ENCODE data around the gene MANBA.
A peak's percentile ranks its signal among the peaks of the same experiment; 100 is the strongest.

MANBA gene

DNA sequence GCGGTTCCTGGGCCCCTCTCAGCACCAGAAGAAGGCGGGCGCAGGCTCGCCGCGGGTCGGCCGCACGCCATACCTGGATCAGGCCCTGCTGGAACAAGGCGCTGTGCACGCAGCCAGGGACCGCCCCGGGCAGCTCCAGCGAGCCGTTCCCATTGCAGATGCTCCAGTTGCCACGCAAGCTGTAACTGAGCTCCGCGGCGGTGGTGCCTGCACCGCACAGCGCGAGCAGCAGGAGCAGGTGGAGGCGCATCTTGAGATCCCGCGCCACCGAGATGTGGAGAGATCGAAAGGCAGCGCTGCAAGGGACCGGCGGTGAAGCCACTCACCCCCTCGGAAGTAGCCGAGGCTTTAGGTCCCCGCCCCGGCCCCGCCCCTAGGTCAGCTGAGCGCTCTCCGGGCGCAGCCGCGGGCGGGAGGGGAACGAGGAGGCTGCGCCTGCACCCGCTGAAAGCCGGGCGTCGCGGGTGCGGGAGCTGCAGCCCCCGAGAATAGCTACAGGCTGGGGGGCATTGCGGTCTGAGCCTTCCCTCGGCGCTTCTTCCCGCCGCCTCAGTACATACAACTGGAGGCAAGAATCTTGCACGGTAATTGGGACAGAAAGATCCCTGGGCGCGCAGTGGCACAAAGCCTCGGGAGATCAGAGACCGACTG lies at the start of gene MANBA:
MANBA (minus strand) TSS at position 324 of the 651 bp plus-strand sequence; CDS start at position 250, 74 bp downstream.
- Mint-ChIP-seq H3K9me3 (no peaks in the 10 kb centered on the region), H3K27ac (peak within 1 kb of the TSS; percentile 83), H3K36me3 (ENCODE audit: low read depth) (peaks cover 6% of the 10 kb centered on the region), H3K4me3 (peak within 1 kb of the TSS; percentile 92), H3K27me3 (peaks cover 2% of the 10 kb centered on the region), H3K4me1 (peaks cover 35% of the 10 kb centered on the region)
- DNase-seq: peak; percentile 86
- ATAC-seq: peak; percentile 94

DNA sequence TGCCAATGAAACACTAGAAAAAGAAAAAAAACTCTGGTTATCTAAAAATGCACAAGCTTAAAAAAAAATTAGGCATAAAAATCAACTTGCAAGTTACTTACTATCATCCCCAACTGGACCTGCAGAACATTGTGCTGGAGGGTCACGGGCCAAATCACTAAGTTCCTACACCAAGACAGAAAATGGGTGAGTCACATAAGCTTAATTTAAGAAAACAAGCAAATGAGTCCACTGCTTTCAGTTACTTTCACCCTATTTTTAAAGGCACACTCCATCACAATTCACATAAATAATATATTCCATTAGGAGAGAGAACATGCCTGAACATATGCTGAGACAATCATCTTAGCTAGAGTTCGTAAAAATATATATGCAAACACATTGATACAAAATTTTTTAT lies 48.9 kb upstream of the MANBA start:
- Mint-ChIP-seq H3K27me3 (no peaks in the 10 kb centered on the region), H3K36me3 (ENCODE audit: low read depth) (peaks cover 85% of the 10 kb centered on the region), H3K4me1 (peaks cover 79% of the 10 kb centered on the region), H3K9me3 (no peaks in the 10 kb centered on the region), H3K27ac (peak overlapping the region; percentile 45), H3K4me3 (no peak overlapping the region)
- DNase-seq: no peak
- peak; percentile 33 for ATAC-seq

DNA sequence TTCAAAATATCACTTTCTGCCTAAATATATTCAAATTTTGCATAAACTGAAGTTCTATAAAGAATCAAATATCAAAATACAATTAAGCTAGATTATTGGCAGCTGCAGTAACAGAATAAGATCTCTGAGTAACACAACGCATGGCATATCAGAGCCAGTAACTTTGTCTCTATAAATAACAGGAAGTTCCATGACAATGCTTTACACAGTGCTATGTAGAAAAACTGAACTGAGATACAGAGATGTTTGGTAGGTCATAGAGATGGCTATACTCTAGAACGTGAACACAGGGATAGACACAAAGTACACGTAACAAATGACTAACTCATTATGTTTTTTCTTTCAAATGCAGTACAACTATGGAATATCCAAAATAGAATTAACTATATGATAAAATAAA lies 48.4 kb upstream of the MANBA start:
- Mint-ChIP-seq H3K4me3 (no peak overlapping the region), H3K27me3 (no peaks in the 10 kb centered on the region), H3K4me1 (peaks cover 76% of the 10 kb centered on the region), H3K36me3 (ENCODE audit: low read depth) (peaks cover 85% of the 10 kb centered on the region), H3K27ac (peak overlapping the region; percentile 30), H3K9me3 (no peaks in the 10 kb centered on the region)
- peak; percentile 73 for ATAC-seq
- no peak for DNase-seq

DNA sequence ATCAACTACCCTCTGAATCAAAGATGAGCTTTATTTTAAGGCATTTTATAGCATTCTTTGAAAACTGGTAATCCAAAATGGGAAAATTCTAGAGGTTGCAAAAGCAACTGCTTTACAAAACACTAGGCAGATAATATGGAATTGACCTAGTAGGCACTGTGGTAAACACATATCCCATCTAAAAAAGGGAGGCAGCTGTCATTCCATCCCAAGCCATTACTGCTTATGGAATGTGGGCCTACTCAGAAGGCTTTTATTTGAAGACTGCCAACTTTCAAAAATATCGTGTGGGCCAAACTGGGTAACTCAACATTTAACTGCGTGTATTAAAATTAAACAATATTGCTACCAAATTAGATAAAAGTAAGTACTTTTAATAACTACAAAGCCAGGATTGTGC lies 47.2 kb upstream of the MANBA start:
- Mint-ChIP-seq H3K27ac (peak overlapping the region; percentile 5), H3K36me3 (ENCODE audit: low read depth) (peaks cover 79% of the 10 kb centered on the region), H3K27me3 (no peaks in the 10 kb centered on the region), H3K9me3 (no peaks in the 10 kb centered on the region), H3K4me1 (peaks cover 70% of the 10 kb centered on the region), H3K4me3 (no peak overlapping the region)
- DNase-seq (no peak), ATAC-seq (no peak)

DNA sequence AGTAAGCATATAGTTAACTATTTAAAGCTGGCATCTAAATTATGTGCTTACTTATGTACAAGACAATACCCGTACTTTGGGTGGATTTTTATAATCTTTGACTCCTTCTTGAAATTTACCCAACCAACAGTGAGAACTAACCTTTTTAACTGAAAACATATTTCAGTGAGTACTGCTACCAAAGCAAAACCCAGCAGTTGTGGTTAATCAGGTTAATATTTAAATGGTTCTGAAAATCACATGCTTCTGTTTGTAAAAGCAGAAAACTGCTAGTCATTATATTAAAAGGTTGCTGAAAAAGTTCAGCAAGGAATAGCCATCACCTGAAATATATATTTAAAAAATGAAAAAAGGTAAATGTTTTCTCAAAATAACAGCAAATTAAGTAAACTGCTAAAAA lies 46.6 kb upstream of the MANBA start:
- Mint-ChIP-seq H3K4me3 (no peak overlapping the region), H3K27me3 (no peaks in the 10 kb centered on the region), H3K4me1 (peaks cover 71% of the 10 kb centered on the region), H3K36me3 (ENCODE audit: low read depth) (peaks cover 80% of the 10 kb centered on the region), H3K9me3 (no peaks in the 10 kb centered on the region), H3K27ac (no peak overlapping the region)
- ATAC-seq (no peak), DNase-seq (no peak)

DNA sequence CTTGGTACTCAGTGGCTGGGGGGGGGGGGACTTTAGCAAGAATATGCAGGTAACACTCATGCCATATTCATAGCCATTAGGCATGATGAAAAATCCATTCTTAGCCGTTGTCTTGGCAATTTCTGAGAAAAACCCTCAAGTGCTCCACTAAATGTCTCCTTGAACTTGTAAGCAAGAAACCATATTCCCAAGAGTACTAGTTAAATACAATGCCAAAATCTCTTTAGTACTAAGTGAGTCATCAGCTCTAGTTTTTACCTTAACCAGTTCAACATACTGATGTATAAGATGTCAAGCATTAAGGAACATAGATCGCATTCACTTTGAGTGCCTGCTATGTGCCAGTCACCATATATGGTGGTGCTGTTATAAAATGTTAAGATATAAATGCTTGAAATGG lies 39.0 kb upstream of the MANBA start:
- peaks cover 81% of the 10 kb centered on the region for H3K36me3 Mint-ChIP-seq (ENCODE audit: low read depth)
- ATAC-seq (no peak), DNase-seq (no peak)
- H3K9me3 Mint-ChIP-seq: peaks cover 7% of the 10 kb centered on the region
- H3K27ac Mint-ChIP-seq: no peak overlapping the region
- peaks cover 36% of the 10 kb centered on the region for H3K4me1 Mint-ChIP-seq
- H3K27me3 Mint-ChIP-seq: no peaks in the 10 kb centered on the region
- no peak overlapping the region for H3K4me3 Mint-ChIP-seq

DNA sequence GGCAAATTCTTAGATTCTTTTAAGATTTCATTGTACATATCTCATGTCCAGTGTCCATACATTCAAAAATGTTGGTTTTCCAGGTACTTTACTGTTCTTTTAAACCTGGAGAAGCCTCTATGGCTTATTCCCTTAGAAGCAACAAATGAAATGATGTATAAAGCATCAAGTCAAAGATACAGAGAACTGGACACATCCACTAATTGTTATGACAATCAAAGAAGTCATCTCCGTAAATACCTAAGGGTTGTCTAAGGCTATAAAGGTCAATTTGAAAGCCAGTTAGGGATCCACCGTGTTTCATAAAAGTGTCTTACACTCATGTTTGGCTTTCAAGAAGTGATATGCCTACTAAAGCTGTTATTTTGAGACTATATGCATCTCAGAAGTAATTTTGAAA lies 34.2 kb upstream of the MANBA start:
- peaks cover 26% of the 10 kb centered on the region for H3K4me1 Mint-ChIP-seq
- H3K4me3 Mint-ChIP-seq: no peak overlapping the region
- no peak for ATAC-seq
- H3K9me3 Mint-ChIP-seq: peaks cover 23% of the 10 kb centered on the region
- no peak overlapping the region for H3K27ac Mint-ChIP-seq
- no peak for DNase-seq
- H3K27me3 Mint-ChIP-seq: no peaks in the 10 kb centered on the region
- peaks cover 74% of the 10 kb centered on the region for H3K36me3 Mint-ChIP-seq (ENCODE audit: low read depth)

DNA sequence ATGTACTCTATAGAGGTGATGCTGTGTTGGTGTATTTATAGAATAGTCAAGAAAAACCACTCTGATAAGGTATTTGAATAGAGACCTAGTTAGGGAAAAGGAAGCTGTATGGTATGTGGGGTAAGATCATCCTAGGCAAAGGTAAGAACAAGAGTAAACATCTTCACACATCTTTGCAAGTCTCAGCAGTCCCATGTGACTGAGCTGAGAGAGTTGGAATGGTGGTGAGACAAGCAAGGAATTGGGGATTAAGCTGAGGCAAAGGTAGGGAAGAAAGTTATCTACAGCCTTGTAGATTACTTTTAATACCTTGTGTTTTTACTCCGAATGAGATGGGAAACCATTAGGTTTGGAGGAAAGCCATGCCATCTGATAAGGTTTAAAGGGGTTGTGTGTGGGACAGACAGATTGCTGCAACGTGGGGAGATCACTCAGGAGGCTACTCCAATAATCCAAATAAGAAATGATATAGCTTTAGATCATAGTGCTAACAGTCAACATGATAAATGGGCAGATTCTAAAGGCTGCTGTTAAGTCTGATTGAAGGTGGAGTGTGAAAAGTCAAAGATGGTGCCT lies 31.7 kb upstream of the MANBA start:
- peaks cover 53% of the 10 kb centered on the region for H3K36me3 Mint-ChIP-seq (ENCODE audit: low read depth)
- no peak overlapping the region for H3K27ac Mint-ChIP-seq
- DNase-seq (no peak), ATAC-seq (no peak)
- no peak overlapping the region for H3K4me3 Mint-ChIP-seq
- H3K9me3 Mint-ChIP-seq: peaks cover 25% of the 10 kb centered on the region
- peaks cover 42% of the 10 kb centered on the region for H3K4me1 Mint-ChIP-seq
- no peaks in the 10 kb centered on the region for H3K27me3 Mint-ChIP-seq

DNA sequence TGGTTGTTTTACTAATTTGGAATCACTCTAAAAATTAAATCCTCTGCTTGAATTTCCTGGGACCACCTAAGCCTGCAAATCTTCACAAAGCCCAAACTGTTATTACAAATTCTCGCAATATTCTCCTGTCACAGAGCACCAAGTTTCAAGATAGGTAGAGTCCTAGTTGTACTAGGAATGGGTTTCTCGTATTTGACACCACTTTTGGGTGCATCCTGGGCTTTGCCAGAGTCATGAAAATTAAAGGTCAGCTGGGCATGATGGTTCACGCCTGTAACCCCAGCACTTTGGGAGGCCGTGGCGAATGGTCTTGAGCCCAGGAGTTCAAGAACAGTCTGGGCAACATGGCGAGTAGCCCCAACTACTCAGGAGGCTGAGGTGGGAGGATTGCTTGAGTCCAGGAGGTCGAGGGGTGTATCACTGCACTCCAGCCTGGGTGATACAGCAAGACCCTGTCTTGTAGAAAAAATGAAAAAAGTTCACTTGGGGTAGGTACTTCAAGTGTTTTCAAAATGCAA lies 30.6 kb upstream of the MANBA start:
- H3K36me3 Mint-ChIP-seq (ENCODE audit: low read depth): peaks cover 43% of the 10 kb centered on the region

DNA sequence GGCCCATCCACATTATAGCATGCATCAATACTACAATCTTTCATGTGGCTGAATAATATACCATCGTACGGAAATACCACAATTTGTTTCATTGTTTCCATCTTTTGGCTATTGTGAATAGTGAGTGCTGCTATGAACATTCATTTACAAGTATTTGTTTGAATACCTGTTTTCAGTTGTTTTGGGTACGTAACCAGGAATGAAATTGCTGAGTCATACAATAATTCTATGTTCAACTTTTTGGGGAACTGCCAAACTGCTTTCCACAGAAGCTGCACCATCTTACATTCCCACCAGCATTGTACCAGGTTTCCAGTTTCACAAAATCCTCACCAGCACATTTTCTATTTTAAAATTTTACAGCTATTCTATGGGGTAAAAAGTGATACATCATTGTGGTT lies 28.5 kb upstream of the MANBA start:
- H3K9me3 Mint-ChIP-seq: peaks cover 20% of the 10 kb centered on the region
- peaks cover 36% of the 10 kb centered on the region for H3K4me1 Mint-ChIP-seq
- peaks cover 22% of the 10 kb centered on the region for H3K36me3 Mint-ChIP-seq (ENCODE audit: low read depth)
- peak; percentile 70 for ATAC-seq
- no peak overlapping the region for H3K4me3 Mint-ChIP-seq
- peak overlapping the region; percentile 73 for H3K27ac Mint-ChIP-seq
- DNase-seq: no peak
- H3K27me3 Mint-ChIP-seq: no peaks in the 10 kb centered on the region

More for the DNA sequence above, 30.6 kb upstream of the MANBA start:
- H3K27me3 Mint-ChIP-seq: no peaks in the 10 kb centered on the region
- H3K4me3 Mint-ChIP-seq: no peak overlapping the region
- H3K4me1 Mint-ChIP-seq: peaks cover 47% of the 10 kb centered on the region
- DNase-seq: no peak
- ATAC-seq: no peak
- no peak overlapping the region for H3K27ac Mint-ChIP-seq
- H3K9me3 Mint-ChIP-seq: peaks cover 27% of the 10 kb centered on the region

DNA sequence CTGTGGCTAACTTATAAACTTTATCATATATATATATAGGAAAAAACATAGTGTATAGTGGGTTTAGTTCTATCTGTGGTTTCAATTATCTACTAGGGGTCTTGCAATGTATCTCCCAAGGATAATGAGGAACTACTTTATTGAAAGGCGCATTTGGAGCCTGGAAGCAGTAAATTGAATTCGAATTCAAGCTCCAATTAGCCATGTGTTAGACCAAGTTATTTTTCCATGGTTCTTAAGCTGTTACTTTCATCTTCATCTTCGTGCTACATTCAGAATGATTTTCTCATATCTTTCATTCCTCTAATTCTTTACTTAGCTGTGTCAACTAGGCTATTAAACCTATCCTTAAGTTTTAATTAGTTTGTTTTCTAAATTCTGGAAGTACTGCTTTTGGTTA lies 27.2 kb upstream of the MANBA start:
- no peak for DNase-seq
- no peak for ATAC-seq
- H3K4me3 Mint-ChIP-seq: no peak overlapping the region
- peaks cover 36% of the 10 kb centered on the region for H3K4me1 Mint-ChIP-seq
- H3K27ac Mint-ChIP-seq: no peak overlapping the region
- H3K27me3 Mint-ChIP-seq: no peaks in the 10 kb centered on the region
- H3K9me3 Mint-ChIP-seq: peaks cover 11% of the 10 kb centered on the region
- peaks cover 12% of the 10 kb centered on the region for H3K36me3 Mint-ChIP-seq (ENCODE audit: low read depth)

DNA sequence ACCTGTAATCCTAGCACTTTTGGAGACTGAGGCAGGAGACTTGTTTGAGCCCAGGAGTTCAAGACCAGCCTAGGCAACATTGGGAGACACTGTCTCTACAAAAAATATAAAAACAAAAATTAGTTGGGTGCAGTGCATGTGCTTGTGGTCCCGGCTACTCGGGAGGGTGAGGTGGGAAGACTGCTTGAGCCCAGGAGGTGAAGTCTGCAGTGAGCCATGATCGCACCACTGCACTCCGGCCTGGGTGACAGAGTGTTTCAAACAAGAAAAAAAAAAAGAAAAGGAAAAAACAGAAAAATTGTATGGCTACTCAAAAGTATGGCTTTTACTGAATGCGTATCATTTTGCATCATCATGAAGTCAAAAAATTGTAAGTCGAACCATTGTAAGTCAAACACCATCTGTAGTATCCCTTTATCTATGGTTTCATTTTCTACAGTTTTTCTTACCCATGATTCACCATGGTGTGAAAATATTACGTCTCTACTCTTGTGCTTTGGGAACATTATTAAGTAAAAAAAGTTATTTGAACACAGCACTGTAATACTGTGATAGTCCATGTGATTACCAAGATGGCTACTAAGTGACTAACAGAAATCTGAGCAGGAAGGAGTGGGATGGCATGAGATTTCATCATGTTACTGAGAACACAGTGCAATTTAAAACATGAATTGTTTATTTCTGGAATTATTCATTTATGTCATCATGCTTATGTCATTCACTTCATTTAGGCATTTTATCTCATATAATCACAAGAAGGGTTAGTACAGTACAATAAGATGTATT lies 26.5 kb upstream of the MANBA start:
- no peak for DNase-seq
- Mint-ChIP-seq H3K9me3 (peaks cover 5% of the 10 kb centered on the region), H3K27me3 (no peaks in the 10 kb centered on the region), H3K4me3 (no peak overlapping the region), H3K36me3 (ENCODE audit: low read depth) (peaks cover 5% of the 10 kb centered on the region), H3K4me1 (peaks cover 34% of the 10 kb centered on the region), H3K27ac (peak overlapping the region; percentile 19)
- peak; percentile 65 for ATAC-seq

DNA sequence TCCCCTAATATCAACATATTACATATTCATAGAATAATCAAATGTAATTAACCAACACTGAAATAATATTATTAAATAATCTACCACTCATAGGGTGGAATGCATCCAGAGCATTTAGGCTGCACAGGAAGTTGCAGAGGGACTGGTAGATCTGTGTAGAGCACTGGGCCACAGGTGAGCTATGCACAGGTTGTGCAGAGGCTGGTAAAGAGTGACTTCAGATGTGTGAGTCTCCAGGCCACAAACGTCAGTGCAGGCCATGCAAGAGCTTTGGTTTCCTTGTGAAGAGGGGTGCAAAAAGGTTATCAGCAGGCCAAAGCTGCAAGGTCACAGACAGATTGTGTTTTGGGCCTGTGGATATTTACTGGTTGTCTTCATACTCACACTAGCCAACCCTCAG lies 25.5 kb upstream of the MANBA start:
- ATAC-seq: no peak
- Mint-ChIP-seq H3K36me3 (ENCODE audit: low read depth) (no peaks in the 10 kb centered on the region), H3K9me3 (peaks cover 4% of the 10 kb centered on the region), H3K4me3 (no peak overlapping the region), H3K4me1 (peaks cover 29% of the 10 kb centered on the region), H3K27me3 (no peaks in the 10 kb centered on the region), H3K27ac (no peak overlapping the region)
- no peak for DNase-seq

DNA sequence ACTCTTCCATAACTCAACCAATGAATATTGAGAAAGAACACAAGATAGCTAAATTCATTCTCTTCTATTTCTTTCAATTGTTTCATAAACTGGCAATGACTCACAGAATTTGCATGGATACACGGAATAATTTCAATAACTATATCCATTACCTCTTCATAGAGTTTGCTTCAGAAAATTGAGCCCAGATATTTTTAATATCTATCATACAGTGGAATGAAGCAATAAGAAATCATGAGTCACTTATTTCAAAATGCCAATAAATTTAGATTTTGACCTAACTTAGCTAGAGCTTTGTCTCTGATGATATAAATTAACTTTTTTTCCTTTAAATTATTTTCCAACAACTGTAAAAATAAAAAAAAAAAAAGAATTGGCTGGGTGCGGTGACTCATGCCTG lies 22.2 kb upstream of the MANBA start:
- DNase-seq: no peak
- Mint-ChIP-seq H3K9me3 (peaks cover 4% of the 10 kb centered on the region), H3K4me3 (no peak overlapping the region), H3K36me3 (ENCODE audit: low read depth) (no peaks in the 10 kb centered on the region), H3K27me3 (no peaks in the 10 kb centered on the region), H3K4me1 (peaks cover 9% of the 10 kb centered on the region), H3K27ac (no peak overlapping the region)
- ATAC-seq: no peak

DNA sequence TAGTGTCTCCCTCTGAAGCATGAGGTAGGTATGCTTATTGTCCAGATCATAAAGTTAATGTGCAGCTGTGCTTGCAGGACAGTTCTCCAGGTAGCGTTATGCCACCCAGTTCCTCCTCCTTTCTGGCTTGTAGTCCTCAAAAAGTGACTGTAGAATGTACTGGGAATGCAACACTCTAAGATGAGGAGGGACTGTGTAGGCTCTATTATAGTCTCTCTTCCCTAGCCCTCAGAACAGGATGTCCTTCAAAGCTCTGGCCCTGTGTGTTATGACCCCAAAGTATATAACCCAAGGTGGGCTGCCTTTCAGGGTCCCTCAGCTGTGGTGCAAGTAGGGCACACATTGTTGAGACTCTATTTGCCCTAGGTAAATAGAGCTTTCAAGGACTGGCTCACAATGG lies 20.8 kb upstream of the MANBA start:
- no peak for DNase-seq
- Mint-ChIP-seq H3K4me3 (no peak overlapping the region), H3K4me1 (no peaks in the 10 kb centered on the region), H3K27ac (no peak overlapping the region), H3K27me3 (no peaks in the 10 kb centered on the region), H3K36me3 (ENCODE audit: low read depth) (no peaks in the 10 kb centered on the region), H3K9me3 (no peaks in the 10 kb centered on the region)
- no peak for ATAC-seq

Measured in activated naive CD8-positive, alpha-beta T cell treated with anti-CD3 and anti-CD28 coated beads, Interleukin-2, amount 50 U/mL, for 24 hours (primary cell).